MM.1S (cell line): ENCODE data around the gene PARVA.

Experiments
- DNase-seq: peaks from one replicate; pipeline ENCODE4 v3.0.0-alpha.2; 2015
- H2AFZ ChIP-seq: fragments of 300-600 bp; sonication (generic); 2 replicates; pipeline ENCODE4 v1.6.0; 2016; ENCODE audit warnings: antibody characterized with exemption, low read length
- H3F3A ChIP-seq: fragments of 300-600 bp; sonication (generic); 2 replicates; pipeline ENCODE4 v1.6.1; 2016; ENCODE audit warnings: mild to moderate bottlenecking, antibody characterized with exemption, low read length, moderate library complexity, mixed read lengths; ENCODE audit not compliant: insufficient read depth
- H3K27ac ChIP-seq: fragments of 300-600 bp; sonication (generic); 2 replicates; pipeline ENCODE4 v1.5.1; 2016; ENCODE audit warnings: mild to moderate bottlenecking, low read length
- H3K27me3 ChIP-seq: fragments of 300-600 bp; sonication (generic); replicated peaks from 2 replicates; pipeline ENCODE4 v1.6.0; 2016; ENCODE audit warnings: low read length; ENCODE audit not compliant: insufficient read depth
- H3K36me3 ChIP-seq: fragments of 300-600 bp; sonication (generic); replicated peaks from 2 replicates; pipeline ENCODE4 v1.6.1; 2016; ENCODE audit warnings: mild to moderate bottlenecking, low read length, mixed read lengths; ENCODE audit not compliant: insufficient read depth
- H3K4me1 ChIP-seq: fragments of 300-600 bp; sonication (generic); 2 replicates; pipeline ENCODE4 v1.6.1; 2016; ENCODE audit warnings: low read length, mixed read lengths
- H3K4me2 ChIP-seq: fragments of 300-600 bp; sonication (generic); 2 replicates; pipeline ENCODE4 v1.6.0; 2016; ENCODE audit warnings: low read depth, low read length
- H3K4me3 ChIP-seq: fragments of 300-600 bp; sonication (generic); 2 replicates; pipeline ENCODE4 v1.5.1; 2016; ENCODE audit warnings: low read length, mixed read lengths
- H3K79me2 ChIP-seq: fragments of 300-600 bp; sonication (generic); 2 replicates; pipeline ENCODE4 v1.6.1; 2016; ENCODE audit warnings: mixed run types, low read length, mixed read lengths
- H3K9ac ChIP-seq: fragments of 300-600 bp; sonication (generic); 2 replicates; pipeline ENCODE4 v1.6.1; 2016; ENCODE audit warnings: low read length, mixed read lengths
- H3K9me2 ChIP-seq: fragments of 300-600 bp; sonication (generic); replicated peaks from 2 replicates; pipeline ENCODE4 v1.6.1; 2016; ENCODE audit warnings: mild to moderate bottlenecking, low read length, mixed read lengths; ENCODE audit not compliant: insufficient read depth
- H3K9me3 ChIP-seq: fragments of 300-600 bp; sonication (generic); replicated peaks from 2 replicates; pipeline ENCODE4 v1.6.1; 2016; ENCODE audit warnings: mild to moderate bottlenecking, low read length, mixed read lengths; ENCODE audit not compliant: insufficient read depth
- H4K20me1 ChIP-seq: fragments of 300-600 bp; sonication (generic); 2 replicates; pipeline ENCODE4 v1.6.1; 2016; ENCODE audit warnings: mild to moderate bottlenecking, low read length, moderate library complexity, mixed read lengths; ENCODE audit not compliant: insufficient read depth
- EZH2 ChIP-seq: fragments of 300-600 bp; sonication (generic); optimal IDR thresholded peaks from 2 replicates; pipeline ENCODE3; 2017; ENCODE audit warnings: low read depth, mild to moderate bottlenecking, antibody characterized with exemption, low read length, mixed read lengths
- EZH2phosphoT487 ChIP-seq: fragments of 300-600 bp; sonication (generic); IDR thresholded peaks from 2 replicates; pipeline ENCODE4 v1.6.1; 2018; ENCODE audit warnings: antibody characterized with exemption, low read length
- TF ChIP-seq, protein P1 (sequence below): fragments of 300-600 bp; sonication (generic); IDR thresholded peaks from 2 replicates; pipeline ENCODE4 v1.5.1; 2016; ENCODE audit warnings: antibody characterized with exemption, low read length, mixed read lengths

PARVA gene

DNA sequence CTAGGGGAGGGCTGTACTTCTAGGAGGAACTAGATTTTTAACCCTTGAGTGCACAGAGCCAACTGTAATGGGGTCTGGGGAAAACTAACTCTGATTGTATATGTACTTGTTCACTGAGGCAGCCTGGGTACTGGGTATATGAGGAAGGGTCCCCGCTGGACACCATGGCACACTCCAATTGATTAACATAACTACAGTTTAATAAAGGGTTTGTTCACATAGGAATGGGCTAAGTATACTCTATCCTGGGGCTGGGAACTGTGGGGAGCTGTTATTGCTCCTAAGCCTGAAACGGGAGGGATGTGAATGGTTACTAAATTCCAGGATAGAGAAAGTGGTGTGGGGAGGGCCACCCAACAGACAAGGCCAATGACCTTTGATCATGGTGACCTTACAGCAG, 67.6 kb downstream of the PARVA start:
- no peak overlapping the region for H3K9ac ChIP-seq
- no peak overlapping the region for H3K27ac ChIP-seq
- H3K79me2 ChIP-seq = no peaks in the 10 kb centered on the region
- no peak overlapping the region for H3K4me2 ChIP-seq
- H3K4me3 ChIP-seq = no peak overlapping the region
- H3K9me2 ChIP-seq = no peaks in the 10 kb centered on the region
- no peaks in the 10 kb centered on the region for H3K36me3 ChIP-seq
- no peaks in the 10 kb centered on the region for H3K9me3 ChIP-seq
- H3F3A ChIP-seq = no peaks in the 10 kb centered on the region
- H2AFZ ChIP-seq = no peak overlapping the region
- DNase-seq = no peak
- H3K4me1 ChIP-seq = no peaks in the 10 kb centered on the region
- no peaks in the 10 kb centered on the region for H4K20me1 ChIP-seq
- H3K27me3 ChIP-seq = no peaks in the 10 kb centered on the region
- TF ChIP-seq EZH2 (no peak), EZH2phosphoT487 (no peak)
- TF ChIP-seq, protein P1, sequence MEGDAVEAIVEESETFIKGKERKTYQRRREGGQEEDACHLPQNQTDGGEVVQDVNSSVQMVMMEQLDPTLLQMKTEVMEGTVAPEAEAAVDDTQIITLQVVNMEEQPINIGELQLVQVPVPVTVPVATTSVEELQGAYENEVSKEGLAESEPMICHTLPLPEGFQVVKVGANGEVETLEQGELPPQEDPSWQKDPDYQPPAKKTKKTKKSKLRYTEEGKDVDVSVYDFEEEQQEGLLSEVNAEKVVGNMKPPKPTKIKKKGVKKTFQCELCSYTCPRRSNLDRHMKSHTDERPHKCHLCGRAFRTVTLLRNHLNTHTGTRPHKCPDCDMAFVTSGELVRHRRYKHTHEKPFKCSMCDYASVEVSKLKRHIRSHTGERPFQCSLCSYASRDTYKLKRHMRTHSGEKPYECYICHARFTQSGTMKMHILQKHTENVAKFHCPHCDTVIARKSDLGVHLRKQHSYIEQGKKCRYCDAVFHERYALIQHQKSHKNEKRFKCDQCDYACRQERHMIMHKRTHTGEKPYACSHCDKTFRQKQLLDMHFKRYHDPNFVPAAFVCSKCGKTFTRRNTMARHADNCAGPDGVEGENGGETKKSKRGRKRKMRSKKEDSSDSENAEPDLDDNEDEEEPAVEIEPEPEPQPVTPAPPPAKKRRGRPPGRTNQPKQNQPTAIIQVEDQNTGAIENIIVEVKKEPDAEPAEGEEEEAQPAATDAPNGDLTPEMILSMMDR = no peak

- H3K36me3 ChIP-seq = no peaks in the 10 kb centered on the region
- no peak for TF ChIP-seq EZH2
- H3K27me3 ChIP-seq = no peaks in the 10 kb centered on the region
- no peak overlapping the region for H3K4me2 ChIP-seq
- H2AFZ ChIP-seq = no peak overlapping the region
- DNase-seq = no peak
- no peaks in the 10 kb centered on the region for H3K4me1 ChIP-seq
- H4K20me1 ChIP-seq = no peaks in the 10 kb centered on the region
- no peaks in the 10 kb centered on the region for H3K9me2 ChIP-seq
- H3K79me2 ChIP-seq = no peaks in the 10 kb centered on the region
- no peaks in the 10 kb centered on the region for H3K9me3 ChIP-seq
- no peak overlapping the region for H3K27ac ChIP-seq
- no peaks in the 10 kb centered on the region for H3F3A ChIP-seq
- no peak overlapping the region for H3K4me3 ChIP-seq
- H3K9ac ChIP-seq = no peak overlapping the region
Measured at GRCh38 chr11:12446863-12447262, 69.5 kb downstream of the PARVA start.

- no peak overlapping the region for H2AFZ ChIP-seq
- H3K9me3 ChIP-seq = no peaks in the 10 kb centered on the region
- TF ChIP-seq, protein P1 = no peak
- TF ChIP-seq EZH2phosphoT487 = no peak
- no peak for TF ChIP-seq EZH2
- no peak overlapping the region for H3K4me2 ChIP-seq
- H4K20me1 ChIP-seq = no peaks in the 10 kb centered on the region
- H3F3A ChIP-seq = no peaks in the 10 kb centered on the region
- no peak overlapping the region for H3K27ac ChIP-seq
- no peaks in the 10 kb centered on the region for H3K79me2 ChIP-seq
- no peak overlapping the region for H3K4me3 ChIP-seq
- H3K36me3 ChIP-seq = no peaks in the 10 kb centered on the region
- no peak for DNase-seq
- H3K9ac ChIP-seq = no peak overlapping the region
- H3K4me1 ChIP-seq = no peaks in the 10 kb centered on the region
- H3K27me3 ChIP-seq = no peaks in the 10 kb centered on the region
- H3K9me2 ChIP-seq = no peaks in the 10 kb centered on the region
Measured at GRCh38 chr11:12448131-12448939, 71.0 kb downstream of the PARVA start.
